GM20431 (cell line): Measurements from ENCODE around the gene IL5RA.

Experiments
- in situ Hi-C: fragments of 300-500 bp; cut with MseI, MboI; formaldehyde crosslinking; loops from one replicate; pipeline ENCODE4 v1.15.0; 2020; ENCODE audit warnings: low sequenced_read_pairs; ENCODE audit not compliant: unreplicated experiment

The IL5RA gene

GRCh38 chr3:3110299-3110630 lies at the start of gene IL5RA:
TSS of gene IL5RA (minus strand) at chr3:3110374. CDS start at chr3:3104984, 5,390 bp downstream.
- in situ Hi-C loops, result no loop called here

- in situ Hi-C loops, result no loop called here
Observed at GRCh38 chr3:3157484-3157883, 47.3 kb upstream of the IL5RA start.

- in situ Hi-C loops, result no loop called here
Observed at GRCh38 chr3:3154879-3155610, 44.9 kb upstream of the IL5RA start.

DNA sequence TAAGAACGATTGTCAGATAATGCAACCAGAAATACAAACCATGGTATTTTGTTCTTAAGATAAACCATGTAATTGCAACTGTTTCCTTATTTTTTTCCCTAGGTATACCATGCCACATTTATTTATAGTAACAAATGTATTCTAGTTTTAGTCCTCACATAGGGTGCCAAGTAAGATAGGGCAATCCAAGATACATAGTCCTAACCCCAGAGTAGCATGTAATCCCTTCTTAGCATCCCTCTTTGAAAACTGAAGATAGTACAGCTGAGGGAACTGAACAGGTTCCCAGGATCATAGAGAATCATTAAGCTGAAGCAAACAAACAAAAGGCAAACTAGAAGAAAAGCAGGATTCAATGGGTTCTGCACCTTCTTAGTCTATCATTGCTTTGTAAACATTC lies 41.3 kb upstream of the IL5RA start:
- in situ Hi-C loops, result no loop called here

GRCh38 chr3:3149560-3149959 lies 39.4 kb upstream of the IL5RA start:
- in situ Hi-C loops, result no loop called here

- in situ Hi-C loops, result no loop called here
Observed at GRCh38 chr3:3145831-3146230, 35.7 kb upstream of the IL5RA start.

DNA sequence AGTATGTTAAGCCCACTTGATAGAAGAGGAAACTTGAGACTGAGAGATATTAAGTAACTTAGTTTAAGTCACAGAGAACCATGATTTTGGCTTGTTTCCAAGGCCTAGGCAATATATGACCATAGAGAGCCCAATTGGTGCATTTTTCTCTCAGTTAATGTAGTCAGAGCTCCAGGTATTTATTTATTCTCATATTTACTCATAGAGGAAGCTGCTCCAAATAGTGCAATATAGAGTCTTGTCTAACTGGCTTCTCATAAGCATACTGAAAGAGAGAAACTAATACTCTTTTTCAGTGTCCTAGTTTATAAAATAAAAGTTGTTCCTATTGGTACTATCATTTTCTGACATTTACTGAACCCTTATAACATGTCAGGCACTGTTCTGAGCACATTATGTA lies 31.8 kb upstream of the IL5RA start:
- in situ Hi-C loops, result no loop called here

GRCh38 chr3:3137526-3137925 lies 27.4 kb upstream of the IL5RA start:
- in situ Hi-C loops, result no loop called here

GRCh38 chr3:3134750-3135448 lies 24.7 kb upstream of the IL5RA start:
- in situ Hi-C loops, result no loop called here

DNA sequence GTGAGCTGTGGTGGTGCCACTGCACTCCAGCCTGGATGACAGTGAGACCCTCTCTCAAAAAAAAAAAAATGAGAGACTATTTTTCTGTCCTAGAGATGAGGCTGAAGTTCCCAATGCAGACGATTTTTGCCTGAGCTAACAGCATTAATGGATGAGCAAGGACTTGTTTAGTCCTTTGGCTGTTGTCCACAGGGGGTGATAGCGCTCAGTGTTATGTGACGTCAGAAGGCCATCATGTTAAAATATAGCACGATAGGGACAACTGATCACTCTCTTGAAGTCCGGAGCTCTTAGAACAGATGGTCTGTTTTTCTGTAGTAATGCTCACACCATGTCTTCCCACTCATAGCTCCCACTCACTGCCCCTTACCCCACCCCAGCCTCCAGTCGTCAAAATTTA lies 23.3 kb upstream of the IL5RA start:
- in situ Hi-C loops, result no loop called here

DNA sequence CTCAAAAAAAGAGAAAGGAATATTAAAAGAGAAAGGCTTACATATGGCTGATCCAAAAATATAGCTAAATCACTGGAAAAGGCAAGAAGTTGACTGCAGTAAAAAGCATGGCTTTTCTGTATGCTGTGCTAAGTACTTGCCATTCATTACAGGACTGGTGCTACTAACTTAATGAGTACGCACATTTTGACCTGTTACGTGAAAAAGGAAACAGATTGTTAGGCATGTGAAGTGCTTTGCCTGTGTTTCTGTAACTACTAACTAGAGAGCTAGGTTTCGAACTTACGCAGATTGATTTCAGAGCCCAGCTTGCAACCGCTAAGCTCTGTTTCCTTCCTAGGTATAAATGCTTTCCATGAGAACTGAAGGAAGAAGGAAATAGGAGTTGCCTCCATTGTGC lies 19.4 kb upstream of the IL5RA start:
- in situ Hi-C loops, result no loop called here

- in situ Hi-C loops, result no loop called here
Observed at GRCh38 chr3:3127432-3128010, 17.3 kb upstream of the IL5RA start.

DNA sequence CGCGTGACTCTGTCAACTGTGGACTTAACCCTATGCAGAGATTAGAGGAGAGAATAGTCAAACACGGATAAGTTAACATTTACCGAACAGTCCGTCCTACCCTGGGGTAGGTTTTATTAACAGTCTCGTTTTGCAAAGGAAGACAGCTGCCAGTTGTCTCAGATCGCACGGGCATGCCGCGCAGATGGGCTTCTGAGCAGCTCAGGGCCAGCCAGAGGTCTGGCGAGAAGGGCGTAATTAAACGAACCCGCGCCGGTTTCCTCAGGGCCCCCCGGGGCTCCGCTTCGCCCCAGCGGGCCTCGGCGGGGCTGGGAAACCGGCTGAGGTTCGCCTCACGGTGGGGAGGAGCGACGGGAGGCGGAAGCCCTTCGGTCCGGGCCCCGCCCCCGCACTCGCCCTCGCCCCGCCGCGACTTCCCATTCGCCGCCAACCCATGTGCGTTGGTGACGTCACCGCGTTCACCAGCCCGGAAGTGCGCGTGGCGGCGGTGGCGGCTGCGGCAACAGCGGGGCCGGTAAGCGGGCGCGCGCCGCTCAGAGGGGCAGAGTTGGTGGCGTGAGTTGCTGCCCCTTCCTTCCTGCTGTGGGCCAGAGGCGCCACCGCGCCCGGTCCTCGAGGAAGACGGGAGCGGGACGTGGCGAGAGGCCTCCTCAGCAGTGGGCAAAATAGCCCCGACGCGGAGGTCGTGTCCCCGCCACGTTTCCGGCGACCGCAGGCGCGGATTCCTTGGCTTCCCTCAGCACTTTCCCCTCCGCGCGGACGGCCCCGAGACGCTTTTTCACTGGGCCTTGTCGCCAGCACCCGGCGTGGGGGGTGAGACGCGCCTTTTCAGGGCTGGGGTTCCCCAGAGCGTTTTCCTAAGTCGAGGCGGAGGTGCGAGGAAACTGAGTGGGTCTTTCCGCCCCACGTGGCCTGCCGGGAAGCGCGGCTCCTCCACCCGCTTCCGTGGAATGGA lies 16.6 kb upstream of the IL5RA start, which contains the start of gene TRNT1:
Gene TRNT1 (plus strand): TSS at position 464 of the 955 bp plus-strand sequence. CDS start 2,101 bp downstream, outside the sequence.
- in situ Hi-C loops, result no loop called here

GRCh38 chr3:3125977-3126376 lies 15.8 kb upstream of the IL5RA start:
- in situ Hi-C loops, result no loop called here

GRCh38 chr3:3119393-3119851 lies 9.2 kb upstream of the IL5RA start:
- in situ Hi-C loops, result no loop called here

DNA sequence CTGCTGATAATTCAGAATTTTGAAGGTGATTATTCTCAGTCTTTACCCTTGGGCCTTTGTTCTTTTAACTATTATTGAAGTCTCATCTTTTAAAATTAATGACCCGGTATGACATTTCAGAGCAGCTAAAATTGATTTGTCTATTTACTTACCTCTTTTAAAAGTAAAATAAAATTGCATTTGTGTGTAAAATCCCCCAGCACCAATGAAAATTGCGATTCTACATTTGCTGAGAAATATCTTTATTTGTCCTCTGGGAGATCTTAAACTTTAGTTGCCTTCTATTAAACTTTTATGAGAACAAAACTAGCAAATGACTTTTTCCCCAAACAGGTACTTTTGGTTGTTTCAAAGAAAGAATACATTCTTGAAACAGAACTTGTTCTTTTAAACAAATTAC lies 7.5 kb upstream of the IL5RA start:
- in situ Hi-C loops, result no loop called here

GRCh38 chr3:3113042-3113709 lies 3.0 kb upstream of the IL5RA start:
- in situ Hi-C loops, result no loop called here

DNA sequence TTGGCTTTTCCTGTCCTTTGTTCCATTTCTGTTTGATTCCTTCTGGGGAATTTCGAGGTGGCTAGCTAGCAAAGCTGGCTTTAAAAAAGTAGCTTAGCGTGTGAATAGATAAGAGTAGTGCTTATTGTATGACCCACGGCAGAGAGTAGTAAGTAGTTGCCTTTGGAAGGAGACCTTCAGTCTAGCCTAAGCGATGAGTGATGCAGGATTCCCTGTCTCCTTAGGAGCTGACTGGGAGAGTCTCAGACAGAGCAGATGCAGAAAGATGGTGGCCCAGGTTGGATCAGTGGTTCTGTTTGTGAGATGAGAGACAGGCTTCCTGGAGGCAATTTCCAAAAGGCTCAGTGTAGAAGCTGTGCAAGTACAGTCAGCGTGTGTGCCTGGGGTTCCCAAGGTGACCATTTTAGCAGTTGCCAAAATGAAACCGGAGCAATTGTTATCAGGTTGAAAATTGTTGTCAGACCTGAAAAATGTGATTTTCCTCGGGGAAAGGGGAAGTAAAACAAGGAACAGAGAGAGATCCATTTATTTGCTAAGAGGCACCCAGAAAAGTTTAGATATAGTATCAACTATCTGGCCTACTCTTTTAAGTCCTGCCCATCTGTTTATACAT lies 681 bp upstream of the IL5RA start:
- in situ Hi-C loops, result no loop called here
